Embryonic facial prominence (tissue), 1 donor: ENCODE data around the gene STIL.
"Not testable (repeated sequence)": the region's sequence is repeated elsewhere in the genome, so short reads cannot be mapped to it uniquely, and the experiment has no call there.

ENCODE experiments used
- DNase-seq: peaks from one replicate; pipeline ENCODE4 v3.0.0-alpha.2; 2016; ENCODE audit errors: extremely low spot score

Gene STIL

DNA sequence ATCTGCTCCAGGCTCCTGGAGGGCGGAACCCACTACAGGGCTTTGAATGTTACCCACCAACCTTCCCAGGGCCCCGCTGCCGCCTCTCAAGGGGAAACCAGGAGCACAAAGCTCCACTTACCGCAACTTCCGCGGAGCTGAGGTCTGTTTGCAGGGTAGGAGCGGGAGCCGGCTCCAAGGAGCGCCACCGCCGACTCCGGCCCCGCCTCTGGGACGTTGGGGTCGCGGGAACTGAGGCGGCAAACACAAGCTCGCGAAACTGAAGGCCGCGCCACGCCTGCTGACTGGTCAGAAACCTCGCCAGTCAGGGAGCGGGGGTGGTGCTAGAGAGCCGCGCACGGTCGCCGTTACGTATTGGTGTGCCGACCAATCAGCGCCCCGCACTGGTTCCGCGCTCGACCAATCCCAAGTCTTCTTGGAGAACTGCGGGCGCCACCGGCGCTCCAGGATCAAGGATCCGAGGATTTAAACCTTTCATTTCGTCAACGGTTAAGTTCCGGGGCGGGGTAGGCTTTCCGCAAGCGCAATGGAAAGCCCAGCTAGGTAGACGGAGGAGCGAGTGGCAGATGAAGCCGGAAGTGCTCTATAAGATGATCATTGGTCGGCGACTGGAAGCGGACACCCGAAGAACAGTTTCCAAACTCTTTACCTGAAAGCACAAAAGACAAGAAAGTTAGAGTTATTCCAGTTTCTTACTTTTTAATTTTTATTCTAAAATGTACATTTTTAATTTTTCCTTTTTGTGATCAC lies at the start of gene STIL:
Gene STIL, minus strand, starts transcription at position 233 of the 750 bp plus-strand sequence. CDS start 3,828 bp downstream, outside the sequence.
- DNase-seq = peak; percentile 98

DNA sequence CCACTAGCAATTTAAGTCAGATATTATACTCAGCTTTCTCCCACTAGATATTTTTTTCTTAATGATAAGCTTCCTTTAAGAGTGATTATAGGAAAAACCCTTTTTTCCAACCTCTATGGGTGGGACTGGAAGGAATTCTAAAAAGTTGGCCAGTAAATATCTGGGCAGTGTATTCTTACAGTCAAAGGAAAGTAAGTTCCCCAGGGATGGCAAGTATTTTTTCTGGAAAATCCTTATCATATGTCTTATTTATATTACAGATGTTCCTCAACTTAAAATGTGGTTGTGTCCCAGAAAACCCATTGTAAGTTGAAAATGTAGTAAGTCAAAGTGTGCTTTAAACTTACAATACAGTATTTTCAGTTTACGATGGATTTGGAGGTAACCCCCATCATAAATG lies 48.9 kb upstream of the STIL start:
- DNase-seq = no peak

DNA sequence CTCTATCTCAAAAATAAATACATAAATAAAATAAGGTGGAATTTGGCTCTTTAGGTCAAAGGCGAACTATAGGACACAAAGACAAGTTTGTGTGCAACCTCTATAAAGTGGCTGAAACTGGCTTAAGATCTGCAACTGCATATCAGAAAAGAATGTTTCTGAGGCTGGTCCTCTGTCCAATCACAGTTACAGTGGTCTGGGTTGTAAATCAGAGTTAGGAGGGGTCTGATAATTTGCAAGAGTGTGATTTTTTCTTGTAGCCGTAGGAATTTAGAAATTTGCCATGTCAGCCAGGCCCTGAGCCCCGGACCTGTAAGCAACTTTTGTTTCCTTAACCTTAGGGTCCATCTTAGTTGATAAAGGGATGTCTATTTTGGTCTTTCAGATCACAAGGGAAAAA lies 47.4 kb upstream of the STIL start:
- DNase-seq = no peak

- DNase-seq = no peak
These were observed 37.4 kb upstream of the STIL start for GRCh38 chr1:47351305-47351704.

GRCh38 chr1:47348246-47348645 lies 34.3 kb upstream of the STIL start:
- no peak for DNase-seq

DNA sequence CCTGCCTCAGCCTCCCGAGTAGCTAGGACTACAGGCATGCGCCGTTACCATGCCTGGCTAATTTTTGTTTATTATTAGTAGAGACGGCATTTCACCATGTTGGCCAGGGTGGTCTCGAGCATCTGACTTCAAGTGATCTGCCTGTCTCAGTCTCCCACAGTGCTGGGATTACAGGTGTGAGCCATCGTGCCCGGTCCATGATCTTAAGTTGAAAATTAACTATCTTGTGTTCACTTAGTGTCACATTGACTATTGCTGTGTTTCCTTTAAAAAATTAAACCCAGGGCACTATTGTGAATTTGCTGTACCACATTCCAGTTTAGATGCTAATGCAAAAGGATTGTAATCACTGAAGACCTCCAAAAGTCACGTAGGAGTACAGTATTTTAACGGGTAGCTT lies 33.8 kb upstream of the STIL start:
- no peak for DNase-seq

GRCh38 chr1:47346979-47347378 lies 33.0 kb upstream of the STIL start:
- not testable (repeated sequence) for DNase-seq

- no peak for DNase-seq
These were observed 26.3 kb upstream of the STIL start for GRCh38 chr1:47340227-47340626.

- no peak for DNase-seq
These were observed 24.5 kb upstream of the STIL start for GRCh38 chr1:47338249-47339077.

DNA sequence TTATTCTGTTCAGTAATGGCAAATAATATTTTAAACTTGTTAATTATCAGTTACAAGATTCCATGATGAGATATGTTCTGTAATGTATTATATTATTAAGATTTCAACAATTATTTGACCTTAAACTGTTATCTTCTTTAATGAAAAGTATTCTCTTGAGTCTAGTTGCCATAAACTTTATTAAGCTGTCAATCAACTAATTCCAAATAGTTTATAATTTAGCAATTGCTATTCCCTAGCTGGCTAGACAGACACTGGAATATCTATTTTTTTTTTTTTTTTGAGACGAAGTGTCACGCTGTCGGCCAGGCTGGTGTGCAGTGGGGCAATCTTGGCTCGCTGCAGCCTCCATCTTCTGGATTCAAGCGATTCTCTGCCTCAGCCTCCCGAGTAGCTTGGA lies 23.4 kb upstream of the STIL start:
- no peak for DNase-seq

GRCh38 chr1:47334765-47335435 lies 21.0 kb upstream of the STIL start:
- DNase-seq = no peak

DNA sequence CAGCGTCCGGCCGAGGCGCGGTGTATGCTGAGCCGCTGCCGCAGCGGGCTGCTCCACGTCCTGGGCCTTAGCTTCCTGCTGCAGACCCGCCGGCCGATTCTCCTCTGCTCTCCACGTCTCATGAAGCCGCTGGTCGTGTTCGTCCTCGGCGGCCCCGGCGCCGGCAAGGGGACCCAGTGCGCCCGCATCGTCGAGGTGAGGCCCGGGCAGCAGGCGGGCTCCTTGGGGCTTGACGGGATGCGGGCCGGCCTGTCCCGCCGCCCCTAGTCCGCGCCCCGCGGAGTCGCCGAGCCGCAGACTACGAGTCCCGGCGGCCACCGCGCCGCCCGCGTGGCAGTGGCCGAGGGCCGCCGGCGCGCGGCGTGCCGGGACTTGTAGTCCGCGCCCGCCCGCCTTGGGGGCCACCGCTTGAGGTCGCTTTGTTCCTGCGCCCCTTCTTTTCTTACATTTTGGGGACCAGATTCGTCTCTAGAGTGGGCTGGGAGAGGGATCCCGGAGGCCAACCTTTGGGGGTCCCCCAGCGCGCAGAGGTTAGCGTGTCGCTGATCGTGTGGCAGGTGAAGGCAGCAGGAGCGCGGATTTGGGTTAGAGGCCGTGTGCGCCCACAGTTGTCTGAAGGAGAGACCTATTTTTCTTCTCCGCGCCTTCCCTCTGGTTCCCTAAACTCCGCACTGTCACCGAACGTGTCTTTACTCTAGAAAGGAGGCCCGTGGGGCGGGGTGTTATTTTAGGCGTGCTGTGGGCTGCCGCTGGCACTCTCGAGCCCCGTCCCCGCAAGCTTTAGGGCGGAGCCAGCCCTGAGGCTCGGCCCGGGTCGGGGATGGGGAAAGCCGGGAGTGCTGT lies 20.2 kb upstream of the STIL start:
- peak; percentile 44 for DNase-seq

GRCh38 chr1:47333578-47333921 lies 19.6 kb upstream of the STIL start, which contains the start of gene CMPK1:
CMPK1 (plus strand) TSS chr1:47333790; CDS start chr1:47333946, 156 bp downstream.
- DNase-seq = peak; percentile 60

- no peak for DNase-seq
These were observed 19.0 kb upstream of the STIL start for GRCh38 chr1:47332779-47333577.

DNA sequence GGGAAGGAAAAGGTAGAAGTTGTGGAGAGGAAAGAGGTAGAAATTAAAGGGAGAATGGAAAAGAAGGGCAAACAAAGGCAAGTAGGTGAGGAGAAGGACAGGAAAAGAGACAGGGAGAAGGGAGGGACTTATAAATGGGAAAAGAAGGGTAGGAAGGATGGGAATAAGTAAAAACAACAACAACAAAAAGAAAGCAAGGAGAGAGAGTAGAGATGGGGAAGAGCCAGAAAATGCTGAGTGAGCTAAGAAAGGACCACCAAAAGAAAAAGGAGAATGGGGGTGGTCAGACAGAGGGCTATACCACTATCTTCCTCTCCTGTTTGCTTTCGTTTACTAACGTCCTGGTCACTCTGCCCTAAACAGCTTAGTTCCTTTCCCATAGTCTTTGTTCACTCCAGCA lies 17.9 kb upstream of the STIL start:
- DNase-seq = no peak

- no peak for DNase-seq
These were observed 16.3 kb upstream of the STIL start for GRCh38 chr1:47330212-47330611.

GRCh38 chr1:47328992-47329391 lies 15.0 kb upstream of the STIL start:
- no peak for DNase-seq

DNA sequence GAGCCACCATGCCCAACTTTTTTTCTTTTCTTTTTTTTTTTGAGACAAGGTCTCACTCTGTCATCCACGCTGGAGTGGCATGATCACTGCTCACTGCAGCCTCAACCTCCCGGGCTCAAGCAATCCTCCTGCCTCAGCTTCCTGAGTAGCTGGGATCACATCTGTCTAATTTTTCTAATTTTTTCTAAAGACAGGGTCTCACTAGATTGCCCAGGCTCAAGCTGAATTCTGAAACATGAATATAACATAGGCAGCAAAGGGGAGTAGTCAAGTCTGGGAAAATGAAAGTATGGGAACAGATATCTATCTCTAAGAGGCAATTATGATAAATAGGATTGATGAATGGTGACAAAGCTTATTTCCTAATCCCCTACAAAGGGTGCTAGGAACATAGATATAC lies 12.3 kb upstream of the STIL start:
- DNase-seq = no peak

GRCh38 chr1:47325528-47325927 lies 11.6 kb upstream of the STIL start:
- no peak for DNase-seq

- no peak for DNase-seq
These were observed 10.7 kb upstream of the STIL start for GRCh38 chr1:47324682-47325081.

- no peak for DNase-seq
These were observed 9.7 kb upstream of the STIL start for GRCh38 chr1:47323599-47324031.
